ENCODE results near the gene ELP4. TPM values are rescaled to one million over a fixed set of nuclear protein-coding genes. Genes with fewer than 3 reads are reported as not detected.

ELP4 gene
- total RNA-seq, 1 experiment from 2014 or later, result 19.4 TPM

DNA sequence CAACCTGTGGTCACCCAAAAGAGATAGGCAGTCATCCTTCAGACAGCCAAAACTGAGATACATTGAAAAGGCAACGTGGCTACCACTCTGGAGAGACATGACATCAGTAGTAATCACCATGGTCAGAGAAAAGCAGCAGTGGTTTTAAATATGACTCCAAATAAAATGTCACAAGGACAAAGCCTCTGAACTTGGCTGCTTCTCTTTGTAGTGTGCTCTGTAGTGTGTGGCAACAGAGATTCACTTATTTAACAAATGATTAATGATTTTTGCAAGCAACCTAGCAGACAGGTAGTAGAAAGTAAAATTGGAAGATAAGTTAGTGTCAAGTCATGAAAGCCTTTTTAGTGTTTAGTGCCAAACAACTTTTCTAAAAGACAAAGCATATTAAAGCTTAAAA lies 238.0 kb downstream of the ELP4 start:
- Histone ChIP-seq H3K9me3 (ENCODE audit: low read length) (no peaks in the 10 kb centered on the region), H3K9ac (ENCODE audit: low read length) (no peak overlapping the region), H2AFZ (ENCODE audit: low read length) (no peak overlapping the region), H3K4me1 (ENCODE audit: insufficient read depth, low read length) (no peaks in the 10 kb centered on the region), H4K20me1 (ENCODE audit: low read length) (no peaks in the 10 kb centered on the region), H3K27me3 (ENCODE audit: low read length) (no peaks in the 10 kb centered on the region), H3K9me2 (replicated peaks; ENCODE audit: low read length) (no peaks in the 10 kb centered on the region), H3K4me2 (ENCODE audit: low read length) (no peak overlapping the region), H3K27ac (ENCODE audit: low read length) (no peak overlapping the region), H3K4me3 (ENCODE audit: low read length) (no peak overlapping the region), H3K79me2 (ENCODE audit: low read length) (no peaks in the 10 kb centered on the region), H3F3A (ENCODE audit: low read length, unreplicated experiment) (no peaks in the 10 kb centered on the region), H3K36me3 (ENCODE audit: low read depth, low read length) (no peaks in the 10 kb centered on the region)
- POLR2A ChIA-PET (ENCODE audit: unreplicated experiment), result no interaction called here
- intact Hi-C loops (cut with micrococcal nuclease), result no loop called here
- CTCF ChIA-PET, result no interaction called here
- no peak for TF ChIP-seq EZH2 (IDR thresholded peaks at IDR 0.05; ENCODE audit: low read length, unreplicated experiment)
- TF ChIP-seq EZH2phosphoT487 (IDR thresholded peaks at IDR 0.05; ENCODE audit: borderline replicate concordance, low read length), result no peak
- ATAC-seq (no peak), DNase-seq (no peak)
- BruUV-seq (replicated peaks), result no TSS peak

DNA sequence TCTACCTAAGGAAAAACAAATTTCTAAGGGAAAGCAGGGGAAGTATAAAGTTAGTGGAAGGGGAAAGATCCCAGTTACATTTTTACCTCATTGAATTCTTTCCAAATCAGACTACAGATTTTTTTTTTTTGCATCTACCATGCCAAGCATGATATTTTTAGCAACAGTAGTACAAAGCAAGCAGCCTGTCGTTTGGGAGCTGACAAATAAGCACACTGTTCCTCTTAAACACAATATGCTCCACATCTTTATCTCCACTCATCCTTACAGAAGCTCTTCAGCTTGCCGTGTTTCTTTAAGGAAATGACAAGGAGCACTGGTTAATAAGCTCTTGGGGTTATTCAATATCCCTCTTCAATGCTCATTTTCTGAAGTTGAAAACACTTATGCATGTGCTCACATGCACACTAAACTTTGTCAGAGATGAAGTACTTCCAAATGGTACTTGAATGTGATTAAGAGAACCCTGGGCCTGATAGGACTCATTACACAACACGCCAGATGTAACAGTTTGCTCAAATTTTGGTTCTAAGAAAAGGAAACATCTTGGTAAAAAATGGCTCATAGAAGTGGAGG lies 247.8 kb downstream of the ELP4 start:
- TF ChIP-seq, protein P1, sequence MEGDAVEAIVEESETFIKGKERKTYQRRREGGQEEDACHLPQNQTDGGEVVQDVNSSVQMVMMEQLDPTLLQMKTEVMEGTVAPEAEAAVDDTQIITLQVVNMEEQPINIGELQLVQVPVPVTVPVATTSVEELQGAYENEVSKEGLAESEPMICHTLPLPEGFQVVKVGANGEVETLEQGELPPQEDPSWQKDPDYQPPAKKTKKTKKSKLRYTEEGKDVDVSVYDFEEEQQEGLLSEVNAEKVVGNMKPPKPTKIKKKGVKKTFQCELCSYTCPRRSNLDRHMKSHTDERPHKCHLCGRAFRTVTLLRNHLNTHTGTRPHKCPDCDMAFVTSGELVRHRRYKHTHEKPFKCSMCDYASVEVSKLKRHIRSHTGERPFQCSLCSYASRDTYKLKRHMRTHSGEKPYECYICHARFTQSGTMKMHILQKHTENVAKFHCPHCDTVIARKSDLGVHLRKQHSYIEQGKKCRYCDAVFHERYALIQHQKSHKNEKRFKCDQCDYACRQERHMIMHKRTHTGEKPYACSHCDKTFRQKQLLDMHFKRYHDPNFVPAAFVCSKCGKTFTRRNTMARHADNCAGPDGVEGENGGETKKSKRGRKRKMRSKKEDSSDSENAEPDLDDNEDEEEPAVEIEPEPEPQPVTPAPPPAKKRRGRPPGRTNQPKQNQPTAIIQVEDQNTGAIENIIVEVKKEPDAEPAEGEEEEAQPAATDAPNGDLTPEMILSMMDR (conservative IDR thresholded peaks at IDR 0.05; ENCODE audit: low read depth, low read length), result no peak
- TF ChIP-seq EZH2 (IDR thresholded peaks at IDR 0.05; ENCODE audit: low read length, unreplicated experiment) (no peak), EZH2phosphoT487 (IDR thresholded peaks at IDR 0.05; ENCODE audit: borderline replicate concordance, low read length) (no peak)
- Histone ChIP-seq H3K9ac (ENCODE audit: low read length) (no peak overlapping the region), H3F3A (ENCODE audit: low read length, unreplicated experiment) (no peaks in the 10 kb centered on the region), H2AFZ (ENCODE audit: low read length) (no peak overlapping the region), H3K27ac (ENCODE audit: low read length) (no peak overlapping the region), H3K9me3 (ENCODE audit: low read length) (no peaks in the 10 kb centered on the region), H3K36me3 (ENCODE audit: low read depth, low read length) (no peaks in the 10 kb centered on the region), H3K27me3 (ENCODE audit: low read length) (no peaks in the 10 kb centered on the region), H4K20me1 (ENCODE audit: low read length) (no peaks in the 10 kb centered on the region), H3K4me1 (ENCODE audit: insufficient read depth, low read length) (no peaks in the 10 kb centered on the region), H3K79me2 (ENCODE audit: low read length) (no peaks in the 10 kb centered on the region), H3K4me2 (ENCODE audit: low read length) (no peak overlapping the region), H3K9me2 (replicated peaks; ENCODE audit: low read length) (no peaks in the 10 kb centered on the region), H3K4me3 (ENCODE audit: low read length) (no peak overlapping the region)
- intact Hi-C loops (cut with micrococcal nuclease), result no loop called here
- POLR2A ChIA-PET (ENCODE audit: unreplicated experiment), result no interaction called here
- CTCF ChIA-PET, result no interaction called here
- DNase-seq (no peak), ATAC-seq (no peak)
- BruUV-seq (replicated peaks), result no TSS peak

DNA sequence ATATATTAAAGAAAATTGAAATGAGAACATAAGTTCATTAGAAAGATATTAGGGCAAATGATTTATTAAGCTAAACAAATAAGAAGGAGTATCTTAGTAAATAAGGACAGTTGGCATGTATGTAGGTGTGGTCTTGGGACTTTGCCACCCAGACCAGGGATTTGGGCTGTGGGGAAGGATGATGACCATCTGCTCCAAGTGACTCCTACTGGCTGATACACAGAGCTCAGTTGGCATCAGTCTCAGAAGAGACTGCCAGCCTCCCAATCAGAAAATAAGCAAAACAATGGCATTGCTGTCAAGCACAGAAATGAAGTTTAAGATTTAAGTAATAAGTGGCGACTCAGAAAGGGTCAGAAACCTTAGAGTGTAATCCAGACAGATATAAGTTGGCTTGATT lies 252.1 kb downstream of the ELP4 start:
- Histone ChIP-seq H3K9me2 (replicated peaks; ENCODE audit: low read length) (no peaks in the 10 kb centered on the region), H3K79me2 (ENCODE audit: low read length) (no peaks in the 10 kb centered on the region), H2AFZ (ENCODE audit: low read length) (no peak overlapping the region), H3K36me3 (ENCODE audit: low read depth, low read length) (no peaks in the 10 kb centered on the region), H4K20me1 (ENCODE audit: low read length) (no peaks in the 10 kb centered on the region), H3K9ac (ENCODE audit: low read length) (no peak overlapping the region), H3F3A (ENCODE audit: low read length, unreplicated experiment) (no peaks in the 10 kb centered on the region), H3K4me1 (ENCODE audit: insufficient read depth, low read length) (no peaks in the 10 kb centered on the region), H3K9me3 (ENCODE audit: low read length) (no peaks in the 10 kb centered on the region), H3K27ac (ENCODE audit: low read length) (no peak overlapping the region), H3K27me3 (ENCODE audit: low read length) (no peaks in the 10 kb centered on the region), H3K4me2 (ENCODE audit: low read length) (no peak overlapping the region), H3K4me3 (ENCODE audit: low read length) (no peak overlapping the region)
- ATAC-seq, result no peak
- intact Hi-C loops (cut with micrococcal nuclease), result no loop called here
- POLR2A ChIA-PET (ENCODE audit: unreplicated experiment), result no interaction called here
- DNase-seq, result no peak
- CTCF ChIA-PET, result no interaction called here
- no TSS peak for BruUV-seq (replicated peaks)
- TF ChIP-seq EZH2 (IDR thresholded peaks at IDR 0.05; ENCODE audit: low read length, unreplicated experiment), result no peak
- TF ChIP-seq, protein P1 (conservative IDR thresholded peaks at IDR 0.05; ENCODE audit: low read depth, low read length), result peak; percentile 21; the same call in 1 of the 2 replicates
- TF ChIP-seq EZH2phosphoT487 (IDR thresholded peaks at IDR 0.05; ENCODE audit: borderline replicate concordance, low read length), result no peak

Measured in PC-3 (cell line).